HG02763 (cell line): ENCODE results near the gene AGAP1.

Source experiments
- ATAC-seq: cut with Tn5 transposase; IDR thresholded peaks from one replicate; pipeline ENCODE4 v1.9.1; 2021; ENCODE audit warnings: mild to moderate bottlenecking, moderate library complexity; ENCODE audit not compliant: unreplicated experiment

AGAP1 gene

GRCh38 chr2:235854276-235854675 is 360.4 kb downstream of the AGAP1 start:
- ATAC-seq = no peak

DNA sequence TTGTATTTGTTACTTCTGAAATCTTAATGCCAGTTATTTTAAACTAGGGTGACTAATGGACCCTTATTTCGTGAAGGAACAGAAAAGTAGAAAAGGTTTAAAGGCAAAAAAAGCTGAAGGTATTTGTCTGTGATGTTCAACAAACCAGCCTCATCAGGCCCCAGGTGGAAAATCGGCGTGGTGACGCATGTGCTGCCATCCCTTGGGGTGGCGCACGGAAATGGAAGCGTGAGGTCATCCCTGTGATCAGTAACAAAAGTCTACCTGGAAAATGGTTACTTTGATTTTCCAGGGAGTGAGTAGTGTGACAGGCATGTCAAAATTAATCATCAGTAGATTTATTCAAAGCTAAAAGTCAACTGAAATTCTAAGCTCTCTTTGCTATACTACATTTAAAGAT is 361.2 kb downstream of the AGAP1 start:
- no peak for ATAC-seq

GRCh38 chr2:235856151-235856854 is 362.5 kb downstream of the AGAP1 start:
- no peak for ATAC-seq

DNA sequence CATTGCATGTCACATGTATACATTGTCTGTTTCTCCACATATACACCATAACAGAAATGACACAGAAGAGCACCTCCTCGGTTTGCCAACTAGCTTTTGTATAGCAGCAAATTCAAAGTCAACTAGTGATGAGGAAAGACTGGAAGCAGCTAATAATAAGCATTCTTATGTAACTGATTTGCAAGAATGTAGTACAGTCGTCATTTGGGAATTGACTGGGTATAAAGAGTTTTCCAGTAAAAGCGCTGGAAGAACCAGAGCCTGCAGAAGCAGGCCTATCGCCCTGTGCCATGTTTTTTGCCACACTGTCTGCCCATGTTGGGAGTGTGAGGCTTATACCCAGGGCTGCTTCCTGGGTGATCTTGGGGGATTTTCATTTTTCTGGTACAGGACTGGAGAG is 363.8 kb downstream of the AGAP1 start:
- no peak for ATAC-seq

DNA sequence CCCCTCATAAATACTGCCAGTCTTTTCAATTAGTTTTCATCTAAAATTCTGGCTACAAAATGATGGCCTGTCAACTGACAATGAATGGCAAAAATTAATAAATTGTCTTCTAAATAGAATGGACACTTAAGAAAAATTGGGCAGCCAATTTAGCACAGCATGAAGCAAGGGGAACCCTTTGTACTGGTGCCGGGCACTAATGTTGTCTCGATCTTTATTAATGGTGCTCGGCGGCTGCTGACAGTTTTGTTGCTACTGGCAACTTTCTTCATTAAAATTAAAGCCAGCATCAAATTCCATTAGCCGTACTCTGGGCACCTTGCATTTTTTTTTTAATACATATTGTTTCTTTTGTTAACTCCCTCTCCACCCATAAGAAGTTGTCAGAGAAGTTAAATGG is 365.0 kb downstream of the AGAP1 start:
- ATAC-seq = no peak

- no peak for ATAC-seq
These were observed 365.8 kb downstream of the AGAP1 start for GRCh38 chr2:235859651-235860050.

GRCh38 chr2:235860111-235860510 is 366.3 kb downstream of the AGAP1 start:
- no peak for ATAC-seq

DNA sequence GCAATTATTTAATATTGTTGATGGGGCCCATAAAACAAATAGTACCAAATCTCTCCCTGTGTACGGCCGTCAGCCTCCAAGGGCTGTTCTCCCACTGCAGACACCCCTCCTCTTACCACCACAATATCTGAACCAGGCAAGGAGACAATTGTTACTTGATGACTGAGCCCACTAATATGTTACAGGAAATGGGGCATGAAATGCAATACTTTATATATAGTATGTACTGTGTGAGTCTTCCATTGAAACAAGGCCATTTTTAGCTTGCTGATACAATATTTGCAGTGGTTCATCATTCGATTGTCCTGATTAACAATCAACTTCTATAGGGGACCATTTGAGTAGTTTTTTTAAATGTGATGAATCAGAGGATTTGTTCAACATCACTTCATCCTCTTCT is 367.0 kb downstream of the AGAP1 start:
- no peak for ATAC-seq

DNA sequence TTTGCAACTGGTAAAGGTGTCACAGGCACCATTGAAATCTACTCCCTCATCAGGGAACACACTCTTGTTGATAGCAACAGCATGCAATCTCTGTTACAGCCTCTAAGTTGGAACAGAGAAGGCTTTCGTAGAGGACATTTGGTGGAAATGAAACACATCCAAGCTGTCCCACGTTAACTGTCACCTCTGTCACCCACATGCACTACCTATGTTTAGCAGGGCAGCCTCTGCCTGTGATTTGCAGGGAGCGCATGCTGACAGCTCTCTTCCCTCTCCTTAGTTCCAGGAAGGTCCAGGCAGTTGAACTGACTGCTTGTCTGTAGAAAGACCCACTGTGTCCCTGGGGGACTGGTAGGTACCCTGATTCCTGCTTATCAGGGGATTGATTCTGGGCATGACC is 367.5 kb downstream of the AGAP1 start:
- ATAC-seq = no peak

DNA sequence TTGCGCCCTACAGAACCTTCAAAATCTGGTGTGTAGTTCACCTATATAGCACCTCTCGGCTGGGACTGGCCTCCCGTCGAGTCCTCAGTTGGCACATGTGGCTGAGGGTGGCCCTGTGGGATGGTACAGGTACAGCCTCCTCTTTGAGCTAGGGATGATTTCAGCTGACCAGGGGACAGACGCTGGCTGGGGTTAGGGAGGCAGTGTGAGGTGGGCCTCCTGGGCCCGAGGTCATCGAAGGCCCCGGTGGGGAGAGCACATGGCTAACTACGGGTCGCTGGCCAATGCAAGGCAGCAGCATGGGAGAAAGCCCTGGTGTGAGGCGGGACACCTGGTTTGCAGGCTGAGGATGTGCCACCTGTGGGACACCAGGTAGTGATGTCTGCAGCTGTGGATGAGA is 369.6 kb downstream of the AGAP1 start:
- no peak for ATAC-seq

- ATAC-seq = no peak
These were observed 370.5 kb downstream of the AGAP1 start for GRCh38 chr2:235864302-235864701.

DNA sequence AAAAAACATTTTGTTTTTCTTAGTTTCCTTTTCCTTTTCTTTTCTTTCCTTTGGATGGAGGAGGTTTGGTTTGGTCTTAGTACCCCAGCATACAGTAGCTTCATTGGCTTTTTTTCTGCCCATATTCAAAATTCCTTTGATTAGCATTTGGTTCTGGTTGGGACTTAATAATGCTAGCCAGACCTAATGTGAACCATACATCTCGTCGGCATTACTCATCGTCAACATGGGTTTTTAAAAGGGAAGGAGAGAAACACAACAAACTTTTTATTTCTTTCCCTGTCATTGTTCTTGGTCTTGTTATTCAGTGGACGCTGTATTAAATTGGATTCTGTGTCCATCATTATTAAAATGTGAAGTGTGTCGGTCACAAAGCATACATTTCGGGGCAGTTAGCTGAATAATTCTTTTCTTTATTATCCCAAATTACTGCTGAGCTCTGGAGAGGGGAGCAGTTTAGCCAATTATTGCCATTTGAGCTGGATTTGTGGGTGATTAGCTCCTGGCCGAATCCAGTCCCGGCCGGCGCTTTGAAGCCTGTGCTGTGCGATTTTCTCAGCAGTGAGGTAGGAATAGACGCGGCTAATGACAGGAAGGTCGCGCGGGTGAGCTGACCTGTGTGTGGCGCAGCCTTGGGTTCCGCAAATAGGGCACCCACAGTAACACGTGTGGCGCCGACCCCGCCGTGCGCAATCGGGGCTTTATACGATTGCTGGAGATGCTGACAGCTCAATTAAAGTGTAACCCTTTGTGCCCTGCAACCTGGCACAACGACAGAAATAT is 371.1 kb downstream of the AGAP1 start:
- no peak for ATAC-seq

- ATAC-seq = no peak
These were observed 372.5 kb downstream of the AGAP1 start for GRCh38 chr2:235866373-235866772.

DNA sequence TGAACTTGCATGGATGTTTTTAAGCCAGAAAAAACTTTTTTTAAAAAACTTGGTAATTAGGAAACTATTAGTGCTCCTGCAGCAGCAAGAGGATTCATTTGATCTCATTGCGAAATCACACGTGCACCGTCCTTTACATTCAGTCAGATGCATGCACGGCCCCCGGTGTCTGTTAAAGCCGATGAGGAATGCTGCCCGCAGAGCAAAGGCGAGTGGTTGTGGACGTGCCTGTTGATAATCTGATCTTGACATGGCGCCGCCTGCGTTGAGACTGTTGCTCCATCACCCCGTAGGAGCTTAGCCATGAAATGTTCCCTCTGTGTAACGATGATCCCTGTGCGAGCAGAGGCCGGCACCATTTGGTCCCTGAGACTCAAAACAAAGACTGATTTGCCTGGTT is 374.4 kb downstream of the AGAP1 start:
- ATAC-seq = no peak

DNA sequence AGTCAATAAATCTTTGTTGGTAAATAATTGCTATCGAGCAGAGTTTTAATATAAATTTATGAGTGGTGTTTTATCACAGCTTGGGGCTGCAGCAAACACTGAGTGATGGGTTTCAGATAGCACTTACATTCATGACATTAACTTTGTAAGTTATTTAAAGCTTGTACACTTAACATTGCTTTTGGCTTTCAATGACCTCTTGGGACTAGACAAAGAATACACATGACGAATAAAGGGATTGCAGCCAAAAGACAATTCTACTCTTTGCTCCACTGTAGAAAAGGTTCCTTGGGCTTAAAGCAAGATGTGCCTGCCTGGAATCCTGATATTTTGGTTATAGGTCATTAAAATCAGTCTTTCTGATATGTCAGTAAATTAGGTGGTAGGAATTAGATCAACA is 374.8 kb downstream of the AGAP1 start:
- ATAC-seq = no peak

DNA sequence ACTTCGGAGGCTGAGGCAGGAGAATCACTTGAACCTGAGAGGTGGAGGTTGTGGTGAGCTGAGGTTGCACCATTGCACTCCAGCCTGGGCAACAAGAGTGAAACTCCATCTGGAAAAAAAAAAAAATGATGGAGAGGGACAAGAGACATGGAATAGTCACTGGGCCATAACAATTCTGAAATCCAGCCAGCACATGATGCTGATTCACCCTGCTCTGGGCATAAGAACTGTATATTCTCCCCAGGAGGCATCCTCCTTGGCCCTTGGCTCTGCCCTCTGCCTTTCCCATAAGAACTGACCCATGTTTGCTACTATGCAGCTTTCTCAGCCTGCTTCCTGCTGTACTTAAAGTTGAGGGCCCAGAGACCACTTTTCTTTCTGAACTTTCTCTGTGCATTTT is 376.7 kb downstream of the AGAP1 start:
- no peak for ATAC-seq

DNA sequence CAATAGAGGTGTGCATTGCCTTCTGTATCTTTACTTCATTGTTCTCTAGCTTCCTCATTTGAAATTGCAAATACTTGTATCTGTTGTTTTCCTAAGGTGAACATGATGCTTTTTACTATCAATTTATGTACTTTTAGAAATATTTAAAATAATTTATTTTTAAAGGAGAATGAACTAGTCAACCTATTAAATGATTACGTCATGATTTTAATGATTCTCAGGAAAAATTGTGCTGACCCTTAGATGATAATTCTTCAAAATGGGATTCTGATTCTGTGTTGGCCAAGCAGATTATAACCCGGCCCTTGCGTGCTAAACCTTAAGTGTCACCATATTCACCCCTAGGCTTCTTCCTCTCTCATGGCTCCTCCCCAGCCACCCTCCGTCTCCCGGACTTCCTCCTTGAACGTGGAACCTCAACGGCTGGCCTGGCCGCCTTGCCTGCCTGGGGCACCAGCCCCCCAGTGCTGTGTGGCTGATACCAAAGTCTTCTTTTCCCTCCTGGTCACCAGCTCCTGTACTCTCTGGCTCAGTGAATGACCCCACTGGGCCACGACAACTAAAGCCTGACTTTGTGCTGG is 382.3 kb downstream of the AGAP1 start:
- no peak for ATAC-seq

- ATAC-seq = no peak
These were observed 383.5 kb downstream of the AGAP1 start for GRCh38 chr2:235877275-235877802.

GRCh38 chr2:235879116-235879515 is 385.3 kb downstream of the AGAP1 start:
- ATAC-seq = no peak

DNA sequence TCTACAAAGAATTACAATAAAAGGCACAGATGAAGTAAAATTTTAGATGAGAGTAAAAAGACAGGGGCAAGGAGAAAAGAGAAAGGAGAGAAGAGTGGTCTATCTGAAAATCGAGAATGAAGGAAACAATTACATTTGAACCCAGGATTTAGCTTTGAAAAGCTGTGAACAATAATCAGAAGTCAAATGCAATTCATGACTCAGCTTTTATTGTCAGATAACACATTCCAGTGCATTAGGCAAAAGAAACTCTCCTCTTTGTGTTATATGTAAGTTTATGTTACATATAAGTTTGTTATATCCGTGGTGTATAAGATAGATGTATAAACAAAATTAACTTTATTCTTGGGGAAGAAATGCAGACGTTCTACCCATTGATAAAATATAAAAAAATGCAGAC is 389.8 kb downstream of the AGAP1 start:
- no peak for ATAC-seq

GRCh38 chr2:235889302-235889630 is 395.4 kb downstream of the AGAP1 start:
- no peak for ATAC-seq

DNA sequence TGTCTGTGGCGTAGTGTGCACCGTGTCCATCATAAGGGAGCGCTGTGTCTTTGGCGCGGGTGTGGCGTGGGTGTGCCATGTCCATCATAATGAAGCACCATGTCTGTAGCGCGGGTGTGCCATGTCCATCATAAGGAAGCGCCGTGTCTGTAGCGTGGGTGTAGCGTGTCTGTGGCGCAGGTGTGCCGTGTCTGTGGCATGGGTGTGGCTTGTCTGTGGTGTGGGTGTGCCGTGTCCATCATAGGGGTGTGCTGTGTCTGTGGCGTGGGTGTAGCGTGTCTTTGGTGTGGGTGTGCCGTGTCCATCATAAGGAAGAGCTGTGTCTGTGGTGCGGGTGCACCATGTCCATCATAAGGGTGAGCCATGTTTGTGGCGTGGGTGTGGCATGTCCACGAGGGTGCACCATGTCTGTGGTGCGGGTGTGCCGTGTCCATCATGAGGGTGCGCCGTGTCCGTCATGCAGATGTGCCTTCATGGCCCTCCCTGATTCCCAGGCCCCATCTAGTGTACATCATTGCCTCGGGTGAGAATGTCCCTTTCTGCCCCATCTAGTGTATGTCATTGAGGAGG is 399.4 kb downstream of the AGAP1 start:
- no peak for ATAC-seq
